ENCODE results near the gene MVB12B.

The MVB12B gene

GRCh38 chr9:126363847-126364671, 37.4 kb downstream of the MVB12B start:
- DNase-seq (ENCODE audit: low read depth), result no peak

DNA sequence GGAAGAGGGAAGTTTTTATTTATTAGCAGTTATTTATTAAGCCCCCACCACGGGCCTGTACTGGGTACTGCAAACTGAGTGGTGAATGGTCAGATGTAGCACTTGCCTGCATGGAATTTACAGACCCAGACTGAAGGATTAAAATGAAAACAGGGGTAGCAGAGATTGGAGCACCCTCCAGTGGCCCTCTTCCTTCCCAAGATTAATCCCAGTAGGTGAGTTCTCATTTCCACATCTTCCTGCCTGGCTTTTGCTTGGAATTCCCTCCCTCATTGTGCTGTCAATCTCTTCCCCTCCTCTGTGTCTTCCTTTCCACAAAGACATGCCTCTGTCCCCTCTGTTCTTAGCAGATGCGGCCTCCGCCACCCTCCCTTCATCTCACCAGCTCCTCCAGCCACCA, 39.2 kb downstream of the MVB12B start:
- no peak for DNase-seq (ENCODE audit: low read depth)

- no peak for DNase-seq (ENCODE audit: low read depth)
These were observed 39.9 kb downstream of the MVB12B start for GRCh38 chr9:126366366-126367011.

DNA sequence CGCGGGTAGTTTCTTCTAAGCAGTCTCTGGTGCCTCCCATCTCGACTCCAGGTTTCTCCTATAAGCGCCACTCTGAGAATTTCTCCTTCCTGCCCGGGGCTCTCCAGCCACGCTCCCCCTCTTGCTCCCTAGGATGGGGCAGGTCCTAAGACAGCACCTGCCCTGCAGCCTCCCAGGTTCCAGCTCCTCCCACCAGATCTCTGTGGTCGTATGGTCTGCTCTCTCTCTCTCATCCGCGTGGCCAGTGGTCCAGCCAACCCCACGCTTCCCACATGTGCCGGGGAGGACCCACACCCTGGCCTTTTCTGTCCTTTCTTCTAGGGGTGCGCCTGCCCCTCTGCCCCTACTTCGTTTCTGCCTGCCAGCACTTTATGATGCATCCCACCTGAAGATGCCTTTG, 40.5 kb downstream of the MVB12B start:
- no peak for DNase-seq (ENCODE audit: low read depth)

GRCh38 chr9:126367616-126368015, 41.0 kb downstream of the MVB12B start:
- no peak for DNase-seq (ENCODE audit: low read depth)

- no peak for DNase-seq (ENCODE audit: low read depth)
These were observed 41.4 kb downstream of the MVB12B start for GRCh38 chr9:126368020-126368419.

DNA sequence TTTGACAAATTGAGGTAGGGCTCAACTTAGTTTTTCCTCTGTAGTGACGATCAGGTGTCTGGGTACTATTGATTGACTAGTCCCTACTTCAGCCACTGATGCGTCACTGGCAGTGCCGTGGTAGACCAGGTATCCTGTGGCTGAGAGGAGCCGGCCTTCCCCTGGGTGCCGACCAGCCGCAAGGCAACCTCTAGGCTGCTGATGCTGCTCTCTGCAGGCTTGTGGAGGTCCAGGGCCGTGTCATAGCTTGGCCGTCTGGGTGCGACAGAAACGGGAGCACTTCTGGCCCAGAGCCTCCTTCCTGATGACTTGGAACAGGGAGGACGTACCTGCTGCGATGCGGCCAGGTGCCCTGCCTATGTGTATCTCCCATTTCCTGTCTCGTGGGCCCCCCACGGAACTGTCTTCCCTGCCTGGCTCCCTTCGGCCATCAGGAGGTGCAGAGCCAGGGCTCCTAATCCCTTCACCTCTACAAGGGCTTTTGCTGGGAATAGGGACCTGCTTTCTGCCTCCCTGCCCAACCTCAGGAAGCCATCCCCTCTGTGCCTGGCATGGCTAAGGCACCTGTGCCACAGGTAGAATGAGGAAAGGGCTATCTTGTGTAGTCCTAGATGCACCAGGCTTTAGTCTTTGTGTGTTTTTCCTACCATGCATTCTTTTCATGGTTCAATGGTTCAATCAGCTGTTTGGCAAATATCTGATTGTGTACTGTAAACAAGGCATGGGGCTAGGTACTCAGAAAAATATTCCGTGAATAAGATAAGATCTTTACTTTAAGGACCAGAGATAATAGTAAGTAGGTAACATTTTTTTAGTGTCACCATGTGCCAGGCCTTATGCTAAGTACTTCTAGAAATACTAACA, 44.6 kb downstream of the MVB12B start:
- no peak for DNase-seq (ENCODE audit: low read depth)

DNA sequence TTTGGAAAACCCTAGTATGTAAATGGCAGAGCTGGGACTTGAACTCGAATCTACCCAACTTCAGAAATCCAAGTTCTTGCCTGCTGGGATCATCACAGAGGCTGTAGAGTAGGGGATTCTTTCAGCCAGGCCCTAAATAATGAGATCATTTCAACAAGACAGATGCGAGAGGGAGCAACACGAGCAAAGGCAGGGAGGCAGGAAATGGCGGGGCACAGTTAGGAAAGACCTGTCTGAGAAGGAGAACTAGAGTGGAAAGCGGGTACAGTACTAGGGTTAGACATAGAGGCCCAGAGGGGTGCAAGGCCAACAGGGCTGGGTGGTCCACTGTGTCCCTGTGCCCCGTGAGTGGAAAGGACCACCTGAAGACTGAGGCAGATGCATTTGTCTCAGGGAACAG, 46.1 kb downstream of the MVB12B start:
- no peak for DNase-seq (ENCODE audit: low read depth)

- peak; percentile 10 for DNase-seq (ENCODE audit: low read depth)
These were observed 46.6 kb downstream of the MVB12B start for GRCh38 chr9:126373241-126373640.

GRCh38 chr9:126374366-126374781, 47.7 kb downstream of the MVB12B start:
- no peak for DNase-seq (ENCODE audit: low read depth)

DNA sequence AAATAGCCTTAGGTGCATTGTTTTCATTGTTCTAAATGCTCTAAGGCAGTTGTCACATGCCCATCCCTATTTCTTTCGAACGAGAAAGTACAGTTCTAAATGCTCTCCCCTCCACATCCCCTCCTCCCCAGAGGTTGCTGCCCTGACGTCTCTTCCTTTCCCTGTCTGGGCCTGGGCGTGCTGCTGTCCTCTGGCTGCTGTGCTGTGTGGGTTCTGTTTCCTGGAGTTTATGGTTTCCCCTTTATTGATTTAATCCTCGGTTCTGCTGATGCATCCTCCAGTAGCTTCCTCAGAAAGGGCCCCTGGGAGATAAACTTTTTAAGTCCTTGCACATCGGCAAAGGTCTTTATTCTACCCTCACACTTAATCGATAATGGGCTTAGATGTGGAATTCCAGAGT, 48.8 kb downstream of the MVB12B start:
- DNase-seq (ENCODE audit: low read depth), result no peak

- DNase-seq (ENCODE audit: low read depth), result no peak
These were observed 49.9 kb downstream of the MVB12B start for GRCh38 chr9:126376311-126377175.

DNA sequence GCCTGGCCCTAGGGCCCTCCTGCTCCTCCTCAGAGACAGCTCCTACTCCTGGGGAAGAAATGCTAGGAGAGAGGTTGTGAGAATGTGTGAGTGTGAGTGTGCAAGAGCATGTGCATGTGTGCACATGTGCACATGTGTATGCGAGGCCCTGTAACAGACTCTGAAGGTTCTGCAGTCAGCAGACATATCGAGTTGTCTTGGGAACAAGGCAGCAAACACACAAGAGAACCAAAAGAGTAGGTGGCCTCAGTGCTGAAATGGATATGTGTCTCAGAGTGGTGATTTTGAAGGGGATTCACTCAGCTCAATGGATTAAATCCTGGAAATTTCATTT, 50.5 kb downstream of the MVB12B start:
- no peak for DNase-seq (ENCODE audit: low read depth)

GRCh38 chr9:126377536-126377935, 50.9 kb downstream of the MVB12B start:
- DNase-seq (ENCODE audit: low read depth), result no peak

DNA sequence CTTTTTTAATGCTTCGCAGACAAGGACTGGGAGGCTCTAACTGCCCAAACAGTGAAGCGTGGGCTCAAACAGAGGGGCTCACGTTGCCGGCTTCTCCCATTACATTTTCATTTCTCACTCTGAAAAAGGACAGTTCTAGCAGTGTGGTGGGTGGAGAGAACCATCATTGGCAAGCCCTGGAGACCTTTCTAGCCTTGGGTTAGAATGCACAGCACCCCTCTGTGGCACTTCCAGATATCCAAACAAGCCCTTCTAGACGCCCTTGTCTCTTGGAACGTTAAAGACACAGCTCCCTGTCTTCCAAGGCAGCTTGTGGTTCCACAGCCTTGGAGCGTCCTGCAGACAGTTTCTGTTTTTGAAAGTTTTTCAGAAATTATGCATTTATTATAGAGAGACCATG, 52.1 kb downstream of the MVB12B start:
- DNase-seq (ENCODE audit: low read depth), result no peak

GRCh38 chr9:126379661-126380360, 53.2 kb downstream of the MVB12B start:
- no peak for DNase-seq (ENCODE audit: low read depth)

DNA sequence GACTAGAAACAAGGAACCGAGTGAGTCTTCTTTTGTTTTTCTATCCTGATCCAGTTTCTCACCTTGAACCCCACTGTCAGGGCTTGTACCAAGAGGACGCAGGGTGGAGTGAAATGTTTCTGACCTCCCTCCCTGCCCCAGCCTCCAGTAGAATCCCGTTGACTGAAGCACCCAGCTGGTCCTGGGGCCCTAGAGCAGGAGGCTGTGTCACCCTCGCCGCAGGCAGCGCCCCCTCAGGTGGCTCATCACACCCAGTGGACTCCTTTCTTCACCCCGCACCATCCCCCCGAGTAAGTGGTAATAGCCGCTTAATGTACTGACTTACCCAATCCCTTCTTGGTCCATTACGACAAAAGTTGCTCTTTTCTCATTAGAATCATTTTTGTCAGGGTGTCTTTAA, 53.8 kb downstream of the MVB12B start:
- no peak for DNase-seq (ENCODE audit: low read depth)

DNA sequence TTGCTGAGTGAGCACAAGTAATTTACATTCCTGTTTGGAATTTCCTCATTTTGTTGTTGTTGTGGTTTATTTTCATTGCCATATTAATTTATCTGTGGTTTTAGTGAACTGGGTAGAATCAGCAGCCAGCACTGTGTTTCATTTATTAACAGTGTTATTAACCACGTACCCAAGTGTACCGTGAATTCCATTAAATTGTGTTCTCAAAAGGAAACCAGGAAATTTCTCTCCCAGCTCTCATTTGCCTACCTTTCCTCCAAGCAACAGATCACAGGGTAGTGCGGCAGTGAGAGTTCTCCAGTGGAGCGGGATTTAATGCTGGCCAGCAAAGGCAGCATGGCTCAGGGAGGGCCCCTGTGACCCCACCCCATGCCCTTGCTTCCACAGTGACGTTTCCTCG, 54.6 kb downstream of the MVB12B start:
- no peak for DNase-seq (ENCODE audit: low read depth)

- no peak for DNase-seq (ENCODE audit: low read depth)
These were observed 56.9 kb downstream of the MVB12B start for GRCh38 chr9:126383406-126384046.

DNA sequence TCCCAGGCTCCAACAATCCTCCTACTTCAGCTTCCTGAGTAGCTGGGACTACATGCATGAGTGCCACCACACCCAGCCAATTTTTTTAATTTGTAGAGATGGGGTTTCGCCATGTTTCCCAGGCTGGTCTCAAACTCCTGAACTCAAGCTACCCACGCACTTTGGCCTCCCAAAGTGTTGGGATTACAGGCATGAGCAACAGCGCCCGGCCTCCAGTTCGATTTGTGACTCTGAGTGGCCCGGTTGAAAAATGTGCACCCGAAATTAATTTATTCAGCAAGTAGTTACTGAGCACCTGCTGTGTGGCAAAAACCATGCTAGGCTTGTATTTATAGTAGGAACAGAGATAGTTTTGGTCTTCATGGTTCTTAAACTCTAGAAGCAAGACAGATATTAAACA, 58.3 kb downstream of the MVB12B start:
- DNase-seq (ENCODE audit: low read depth), result no peak

- DNase-seq (ENCODE audit: low read depth), result no peak
These were observed 59.5 kb downstream of the MVB12B start for GRCh38 chr9:126386088-126386487.
